Suprapubic skin (tissue), 4 donors: ENCODE measurements around the gene LPXN. TPM values are rescaled to one million over a fixed set of nuclear protein-coding genes. Genes with fewer than 3 reads are reported as not detected.

Experiments used
- DNase-seq, 2 donors: peaks; one replicate each; pipeline ENCODE4 v3.0.0-alpha.2; 2019; ENCODE audit warnings: low spot score in 2 of 2
- H3K27ac ChIP-seq: fragments of 200-600 bp; sonication (generic); one replicate; pipeline ENCODE4 v1.5.1; 2019
- H3K27me3 ChIP-seq: fragments of 200-600 bp; sonication (generic); one replicate; pipeline ENCODE4 v1.5.1; 2019
- H3K36me3 ChIP-seq: fragments of 200-600 bp; sonication (generic); one replicate; pipeline ENCODE4 v1.5.1; 2019
- H3K4me1 ChIP-seq: fragments of 200-600 bp; sonication (generic); one replicate; pipeline ENCODE4 v1.5.1; 2019
- H3K4me3 ChIP-seq: fragments of 200-600 bp; sonication (generic); one replicate; pipeline ENCODE4 v1.5.1; 2019; ENCODE audit warnings: mild to moderate bottlenecking
- H3K9me3 ChIP-seq: fragments of 200-600 bp; sonication (generic); one replicate; pipeline ENCODE4 v1.5.1; 2019
- EP300 ChIP-seq: sonication (generic); formaldehyde crosslinking; IDR thresholded peaks from one replicate; pipeline ENCODE4 v1.6.1; 2017; ENCODE audit warnings: antibody characterized with exemption
- POLR2A ChIP-seq, 2 donors: fragments of 450-650 bp; IDR thresholded peaks; one replicate each; pipeline ENCODE4 v1.6.1; 2017; ENCODE audit warnings: antibody characterized with exemption in 2 of 2, mild to moderate bottlenecking in 2 of 2, moderate library complexity in 2 of 2
- POLR2AphosphoS5 ChIP-seq, 3 donors: sonication (generic); formaldehyde crosslinking; IDR thresholded peaks; one replicate each; pipeline ENCODE4 v1.6.1; 2017; ENCODE audit warnings: antibody characterized with exemption in 3 of 3
- WGBS: methylation state at CpG from one replicate; pipeline ENCODE4 v1.1.5; 2018; 5-methylcytosine and 5-hydroxymethylcytosine counted together
- total RNA-seq, 4 donors: library from RNA; depleted of rRNA; stranded (reverse); fragments of >200 nt; gene quantifications; one replicate each; pipeline ENCODE4 v1.1.0, GENCODE V29; 2016
- TF ChIP-seq, protein P1 (sequence below), 2 donors: fragments of 200-600 bp in 1 of 2; fragments of 450-650 bp in 1 of 2; sonication (generic) in 1 of 2; IDR thresholded peaks; one replicate each; pipeline ENCODE4 v1.5.1; 2016 to 2019; ENCODE audit warnings: antibody characterized with exemption in 2 of 2, mild to moderate bottlenecking in 1 of 2, moderate library complexity in 1 of 2

The LPXN gene
- total RNA-seq, 4 donors from 2014 or later = 2.9 to 5.5 (median 4.0) TPM

DNA sequence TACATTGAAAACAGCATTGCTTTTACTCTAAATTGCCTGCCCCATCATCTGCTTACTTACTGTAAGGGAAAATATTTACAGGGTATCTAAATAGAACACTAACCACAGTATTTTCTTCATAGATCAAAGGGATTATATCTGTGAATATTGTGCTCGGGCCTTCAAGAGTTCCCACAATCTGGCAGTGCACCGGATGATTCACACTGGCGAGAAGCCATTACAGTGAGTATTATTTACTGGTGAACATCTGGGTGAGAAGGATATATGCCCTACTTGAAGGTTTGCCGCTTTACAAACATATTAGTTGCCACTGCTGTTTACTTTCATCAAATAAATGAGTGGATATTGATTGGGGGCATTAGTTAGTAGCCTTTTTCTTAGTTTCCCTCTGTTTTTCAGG, 40.9 kb upstream of the LPXN start:
- WGBS = 29% methylated on average over 4 of the region's 4 CpGs
- Histone ChIP-seq H3K4me3 (no peak overlapping the region), H3K4me1 (peaks cover 19% of the 10 kb centered on the region), H3K27me3 (no peaks in the 10 kb centered on the region), H3K27ac (peak overlapping the region; percentile 38), H3K9me3 (no peaks in the 10 kb centered on the region), H3K36me3 (peaks cover 87% of the 10 kb centered on the region)
- TF ChIP-seq EP300 = no peak
- TF ChIP-seq POLR2AphosphoS5 (IDR thresholded peaks at IDR 0.05) = no peak
- TF ChIP-seq POLR2A (IDR thresholded peaks at IDR 0.05) = no peak
- TF ChIP-seq, protein P1, sequence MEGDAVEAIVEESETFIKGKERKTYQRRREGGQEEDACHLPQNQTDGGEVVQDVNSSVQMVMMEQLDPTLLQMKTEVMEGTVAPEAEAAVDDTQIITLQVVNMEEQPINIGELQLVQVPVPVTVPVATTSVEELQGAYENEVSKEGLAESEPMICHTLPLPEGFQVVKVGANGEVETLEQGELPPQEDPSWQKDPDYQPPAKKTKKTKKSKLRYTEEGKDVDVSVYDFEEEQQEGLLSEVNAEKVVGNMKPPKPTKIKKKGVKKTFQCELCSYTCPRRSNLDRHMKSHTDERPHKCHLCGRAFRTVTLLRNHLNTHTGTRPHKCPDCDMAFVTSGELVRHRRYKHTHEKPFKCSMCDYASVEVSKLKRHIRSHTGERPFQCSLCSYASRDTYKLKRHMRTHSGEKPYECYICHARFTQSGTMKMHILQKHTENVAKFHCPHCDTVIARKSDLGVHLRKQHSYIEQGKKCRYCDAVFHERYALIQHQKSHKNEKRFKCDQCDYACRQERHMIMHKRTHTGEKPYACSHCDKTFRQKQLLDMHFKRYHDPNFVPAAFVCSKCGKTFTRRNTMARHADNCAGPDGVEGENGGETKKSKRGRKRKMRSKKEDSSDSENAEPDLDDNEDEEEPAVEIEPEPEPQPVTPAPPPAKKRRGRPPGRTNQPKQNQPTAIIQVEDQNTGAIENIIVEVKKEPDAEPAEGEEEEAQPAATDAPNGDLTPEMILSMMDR (IDR thresholded peaks at IDR 0.05) = no peak
- no peak for DNase-seq

DNA sequence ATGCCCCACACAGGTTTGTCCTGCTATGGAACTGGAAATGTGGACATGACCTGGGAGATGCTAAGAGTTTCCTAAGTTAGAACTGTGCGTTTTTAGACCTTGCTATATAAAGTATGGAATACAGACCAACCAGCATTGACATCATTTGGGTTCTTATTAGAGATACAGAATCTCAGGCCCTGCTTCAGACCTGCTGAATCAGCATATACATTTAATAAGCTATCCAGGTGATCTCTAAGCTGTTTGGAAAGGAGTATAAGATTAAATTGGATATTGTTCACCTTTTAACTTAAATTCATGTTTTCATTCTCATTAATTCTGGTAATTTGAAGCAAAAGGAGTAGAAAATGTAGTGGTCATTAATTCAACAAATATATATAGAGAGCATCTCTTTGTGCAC, 39.9 kb upstream of the LPXN start:
- no peak overlapping the region for H3K4me3 ChIP-seq
- H3K36me3 ChIP-seq = peaks cover 91% of the 10 kb centered on the region
- H3K9me3 ChIP-seq = no peaks in the 10 kb centered on the region
- TF ChIP-seq POLR2A (IDR thresholded peaks at IDR 0.05) (no peak), POLR2AphosphoS5 (IDR thresholded peaks at IDR 0.05) (no peak), EP300 (no peak)
- TF ChIP-seq, protein P1 (IDR thresholded peaks at IDR 0.05) = no peak
- H3K27me3 ChIP-seq = no peaks in the 10 kb centered on the region
- no peak for DNase-seq
- H3K27ac ChIP-seq = no peak overlapping the region
- 96% methylated on average over 1 of the region's 1 CpG for WGBS
- peaks cover 15% of the 10 kb centered on the region for H3K4me1 ChIP-seq

DNA sequence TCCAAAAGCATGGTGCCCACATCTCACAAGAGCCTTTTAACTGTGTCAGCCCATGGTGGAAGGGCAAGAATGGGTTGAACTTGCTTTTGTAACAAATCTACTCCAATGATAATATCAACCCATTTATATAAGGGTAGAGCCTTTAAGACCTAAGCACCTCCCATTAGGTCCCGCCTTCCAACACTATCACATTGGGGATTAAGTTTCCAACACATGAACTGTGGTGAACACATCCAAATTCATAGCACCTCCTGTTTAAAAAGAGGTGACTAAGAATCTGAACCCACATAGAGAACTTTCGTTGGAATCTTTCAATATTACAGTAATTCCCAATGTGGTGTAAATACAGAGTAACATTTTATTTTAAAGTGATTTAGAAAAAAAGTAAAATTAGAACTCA, 37.6 kb upstream of the LPXN start:
- no peaks in the 10 kb centered on the region for H3K9me3 ChIP-seq
- no peaks in the 10 kb centered on the region for H3K27me3 ChIP-seq
- peaks cover 80% of the 10 kb centered on the region for H3K36me3 ChIP-seq
- TF ChIP-seq EP300 (no peak), POLR2AphosphoS5 (IDR thresholded peaks at IDR 0.05) (no peak), POLR2A (IDR thresholded peaks at IDR 0.05) (no peak)
- TF ChIP-seq, protein P1 (IDR thresholded peaks at IDR 0.05) = no peak
- no peak overlapping the region for H3K27ac ChIP-seq
- peaks cover 15% of the 10 kb centered on the region for H3K4me1 ChIP-seq
- WGBS = 96% methylated on average over 2 of the region's 2 CpGs
- no peak overlapping the region for H3K4me3 ChIP-seq
- DNase-seq = no peak

DNA sequence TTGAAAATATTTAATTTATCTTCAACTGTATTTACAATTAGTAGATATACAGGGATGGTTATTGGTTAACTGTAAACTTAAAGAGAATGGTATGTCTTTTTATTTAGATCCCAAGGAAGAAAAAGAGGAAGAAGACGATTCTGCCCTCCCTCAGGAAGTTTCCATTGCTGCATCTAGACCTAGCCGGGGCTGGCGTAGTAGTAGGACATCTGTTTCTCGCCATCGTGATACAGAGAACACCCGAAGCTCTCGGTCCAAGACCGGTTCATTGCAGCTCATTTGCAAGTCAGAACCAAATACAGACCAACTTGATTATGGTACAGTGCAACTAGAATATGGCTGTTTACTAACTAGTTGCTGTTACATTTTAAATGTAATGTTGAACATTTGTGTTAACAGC, 34.1 kb upstream of the LPXN start:
- Histone ChIP-seq H3K9me3 (no peaks in the 10 kb centered on the region), H3K36me3 (peaks cover 50% of the 10 kb centered on the region), H3K4me3 (no peak overlapping the region), H3K27ac (no peak overlapping the region), H3K27me3 (no peaks in the 10 kb centered on the region), H3K4me1 (peaks cover 5% of the 10 kb centered on the region)
- TF ChIP-seq EP300 = no peak
- no peak for TF ChIP-seq POLR2AphosphoS5 (IDR thresholded peaks at IDR 0.05)
- TF ChIP-seq POLR2A (IDR thresholded peaks at IDR 0.05) = no peak
- TF ChIP-seq, protein P1 (IDR thresholded peaks at IDR 0.05) = no peak
- 89% methylated on average over 8 of the region's 8 CpGs for WGBS
- no peak for DNase-seq

DNA sequence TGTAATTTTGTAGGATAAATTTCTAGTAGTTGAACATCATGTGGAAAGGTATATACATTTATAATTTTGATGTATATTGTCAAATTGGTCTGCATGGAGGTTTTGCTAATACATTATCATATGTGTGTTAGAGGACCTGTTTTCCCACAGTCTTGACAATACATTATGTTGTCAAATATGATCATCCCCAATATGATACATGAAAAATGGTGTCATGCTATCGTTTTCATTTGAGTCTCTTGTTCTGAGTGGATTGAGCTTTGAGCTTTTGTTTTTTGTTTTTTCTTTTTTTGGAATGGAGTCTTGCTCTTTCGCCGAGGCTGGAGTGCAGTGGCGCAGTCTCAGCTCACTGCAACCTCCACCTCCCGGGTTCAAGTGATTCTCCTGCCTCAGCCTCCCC, 32.7 kb upstream of the LPXN start:
- Histone ChIP-seq H3K4me3 (no peak overlapping the region), H3K4me1 (peaks cover 5% of the 10 kb centered on the region), H3K27ac (no peak overlapping the region), H3K27me3 (no peaks in the 10 kb centered on the region), H3K36me3 (peaks cover 36% of the 10 kb centered on the region), H3K9me3 (no peaks in the 10 kb centered on the region)
- over 99% methylated on average over 5 of the region's 5 CpGs for WGBS
- no peak for DNase-seq
- TF ChIP-seq POLR2AphosphoS5 (IDR thresholded peaks at IDR 0.05) = no peak
- TF ChIP-seq, protein P1 (IDR thresholded peaks at IDR 0.05) = no peak
- TF ChIP-seq POLR2A (IDR thresholded peaks at IDR 0.05) = no peak
- TF ChIP-seq EP300 = no peak
